ENCODE measurements around the gene PCYT1A. TPM values are rescaled to one million over a fixed set of nuclear protein-coding genes. Genes with fewer than 3 reads are reported as not detected.

PCYT1A gene
- total RNA-seq, 1 experiment from 2014 or later = 96.8 TPM

DNA sequence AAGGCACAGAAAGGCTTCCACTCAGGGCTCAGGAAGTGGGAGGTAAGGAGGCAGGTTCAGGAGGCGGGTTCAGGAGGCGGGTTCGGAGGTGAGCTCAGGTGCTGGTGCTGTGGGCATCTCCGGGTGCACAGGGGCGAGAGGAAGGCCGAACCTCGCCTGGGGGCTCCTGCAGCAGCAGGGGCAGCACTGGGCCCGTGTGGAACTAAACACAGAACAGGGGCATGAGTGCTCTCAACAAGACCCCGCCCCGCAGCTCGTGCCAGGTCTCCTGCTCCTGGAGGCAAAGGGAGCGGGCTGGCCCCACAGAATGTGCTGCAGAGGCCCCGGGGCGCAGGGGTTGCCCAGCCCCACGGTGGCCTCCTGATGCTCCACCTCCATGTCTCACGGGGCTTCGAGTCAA lies 90.0 kb downstream of the PCYT1A start:
- in situ Hi-C loops (cut with HindIII; ENCODE audit: low pct_unique_long_range_greater_than_20kb, low sequenced_read_pairs) = loop anchor here (25.0 kb wide), 1 partner anchor 110 kb away; the partner anchor contains the start of gene TFRC
- Histone ChIP-seq H3K9me3 (ENCODE audit: control insufficient read depth, insufficient read depth, low read depth, low read length) (no peaks in the 10 kb centered on the region), H3K4me1 (ENCODE audit: control insufficient read depth, insufficient read depth, low read length) (peaks cover 11% of the 10 kb centered on the region; the same call in 1 of the 2 replicates), H3K36me3 (ENCODE audit: control insufficient read depth, insufficient read depth, low read length) (no peaks in the 10 kb centered on the region), H3K27ac (ENCODE audit: low read length) (no peak overlapping the region), H3K27me3 (ENCODE audit: control insufficient read depth, insufficient read depth, low read length) (no peaks in the 10 kb centered on the region), H3K4me3 (ENCODE audit: low read depth in 2 of 2, low read length in 2 of 2) (no peak overlapping the region)
- ATAC-seq (no peak), DNase-seq (ENCODE audit: low read depth, low spot score) (no peak)
- ChIA-PET POLR2A (interaction anchor here (0.6 kb wide), 1 partner anchor 118 kb away, joined by 4 read pairs; no protein-coding TSS in a partner anchor), CTCF (interaction anchor here (3.0 kb wide), 1 partner anchor 124 kb away, joined by 15 read pairs; no protein-coding TSS in a partner anchor)
- TF ChIP-seq TCF7L2 (IDR thresholded peaks at IDR 0.05; ENCODE audit: low read depth, low read length) = no peak
- TF ChIP-seq, protein P1, sequence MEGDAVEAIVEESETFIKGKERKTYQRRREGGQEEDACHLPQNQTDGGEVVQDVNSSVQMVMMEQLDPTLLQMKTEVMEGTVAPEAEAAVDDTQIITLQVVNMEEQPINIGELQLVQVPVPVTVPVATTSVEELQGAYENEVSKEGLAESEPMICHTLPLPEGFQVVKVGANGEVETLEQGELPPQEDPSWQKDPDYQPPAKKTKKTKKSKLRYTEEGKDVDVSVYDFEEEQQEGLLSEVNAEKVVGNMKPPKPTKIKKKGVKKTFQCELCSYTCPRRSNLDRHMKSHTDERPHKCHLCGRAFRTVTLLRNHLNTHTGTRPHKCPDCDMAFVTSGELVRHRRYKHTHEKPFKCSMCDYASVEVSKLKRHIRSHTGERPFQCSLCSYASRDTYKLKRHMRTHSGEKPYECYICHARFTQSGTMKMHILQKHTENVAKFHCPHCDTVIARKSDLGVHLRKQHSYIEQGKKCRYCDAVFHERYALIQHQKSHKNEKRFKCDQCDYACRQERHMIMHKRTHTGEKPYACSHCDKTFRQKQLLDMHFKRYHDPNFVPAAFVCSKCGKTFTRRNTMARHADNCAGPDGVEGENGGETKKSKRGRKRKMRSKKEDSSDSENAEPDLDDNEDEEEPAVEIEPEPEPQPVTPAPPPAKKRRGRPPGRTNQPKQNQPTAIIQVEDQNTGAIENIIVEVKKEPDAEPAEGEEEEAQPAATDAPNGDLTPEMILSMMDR (IDR thresholded peaks at IDR 0.05) = no peak
- TF ChIP-seq, protein P2, sequence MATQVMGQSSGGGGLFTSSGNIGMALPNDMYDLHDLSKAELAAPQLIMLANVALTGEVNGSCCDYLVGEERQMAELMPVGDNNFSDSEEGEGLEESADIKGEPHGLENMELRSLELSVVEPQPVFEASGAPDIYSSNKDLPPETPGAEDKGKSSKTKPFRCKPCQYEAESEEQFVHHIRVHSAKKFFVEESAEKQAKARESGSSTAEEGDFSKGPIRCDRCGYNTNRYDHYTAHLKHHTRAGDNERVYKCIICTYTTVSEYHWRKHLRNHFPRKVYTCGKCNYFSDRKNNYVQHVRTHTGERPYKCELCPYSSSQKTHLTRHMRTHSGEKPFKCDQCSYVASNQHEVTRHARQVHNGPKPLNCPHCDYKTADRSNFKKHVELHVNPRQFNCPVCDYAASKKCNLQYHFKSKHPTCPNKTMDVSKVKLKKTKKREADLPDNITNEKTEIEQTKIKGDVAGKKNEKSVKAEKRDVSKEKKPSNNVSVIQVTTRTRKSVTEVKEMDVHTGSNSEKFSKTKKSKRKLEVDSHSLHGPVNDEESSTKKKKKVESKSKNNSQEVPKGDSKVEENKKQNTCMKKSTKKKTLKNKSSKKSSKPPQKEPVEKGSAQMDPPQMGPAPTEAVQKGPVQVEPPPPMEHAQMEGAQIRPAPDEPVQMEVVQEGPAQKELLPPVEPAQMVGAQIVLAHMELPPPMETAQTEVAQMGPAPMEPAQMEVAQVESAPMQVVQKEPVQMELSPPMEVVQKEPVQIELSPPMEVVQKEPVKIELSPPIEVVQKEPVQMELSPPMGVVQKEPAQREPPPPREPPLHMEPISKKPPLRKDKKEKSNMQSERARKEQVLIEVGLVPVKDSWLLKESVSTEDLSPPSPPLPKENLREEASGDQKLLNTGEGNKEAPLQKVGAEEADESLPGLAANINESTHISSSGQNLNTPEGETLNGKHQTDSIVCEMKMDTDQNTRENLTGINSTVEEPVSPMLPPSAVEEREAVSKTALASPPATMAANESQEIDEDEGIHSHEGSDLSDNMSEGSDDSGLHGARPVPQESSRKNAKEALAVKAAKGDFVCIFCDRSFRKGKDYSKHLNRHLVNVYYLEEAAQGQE (IDR thresholded peaks at IDR 0.05; ENCODE audit: insufficient read depth in 1 of 2, low read depth in 2 of 2, low read length in 1 of 2) = no peak
- no peak for TF ChIP-seq SIN3A (IDR thresholded peaks at IDR 0.05; ENCODE audit: borderline replicate concordance, insufficient read depth, low read depth, low read length)
- TF ChIP-seq POLR2AphosphoS5 (IDR thresholded peaks at IDR 0.05; ENCODE audit: low read depth, low read length) = no peak
- BruUV-seq (replicated peaks) = no TSS peak
- intact Hi-C loops (cut with micrococcal nuclease; ENCODE audit: unreplicated experiment) = loop anchor here (2.0 kb wide), 1 partner anchor 171 kb away; no protein-coding TSS in a partner anchor

GRCh38 chr3:196195664-196196265 lies 91.8 kb downstream of the PCYT1A start:
- H3K9me3 ChIP-seq (ENCODE audit: control insufficient read depth, insufficient read depth, low read depth, low read length) = no peaks in the 10 kb centered on the region
- no peak overlapping the region for H3K4me3 ChIP-seq (ENCODE audit: low read depth in 2 of 2, low read length in 2 of 2)
- ATAC-seq (no peak), DNase-seq (ENCODE audit: low read depth, low spot score) (no peak)
- in situ Hi-C loops (cut with HindIII; ENCODE audit: low pct_unique_long_range_greater_than_20kb, low sequenced_read_pairs) = loop anchor here (25.0 kb wide), 1 partner anchor 108 kb away; the partner anchor contains the start of gene TFRC
- peaks cover 11% of the 10 kb centered on the region; the same call in 1 of the 2 replicates for H3K4me1 ChIP-seq (ENCODE audit: control insufficient read depth, insufficient read depth, low read length)
- intact Hi-C loops (cut with micrococcal nuclease; ENCODE audit: unreplicated experiment) = loop anchor here (1.0 to 2.0 kb wide), 2 partner anchors 122 to 169 kb away; no protein-coding TSS in a partner anchor
- POLR2A ChIA-PET = no interaction called here
- H3K36me3 ChIP-seq (ENCODE audit: control insufficient read depth, insufficient read depth, low read length) = no peaks in the 10 kb centered on the region
- CTCF ChIA-PET = interaction anchor here (1.0 to 3.0 kb wide), 3 partner anchors 9 to 149 kb away, joined by 3 to 15 read pairs (median 3); no protein-coding TSS in a partner anchor
- BruUV-seq (replicated peaks) = no TSS peak
- H3K27me3 ChIP-seq (ENCODE audit: control insufficient read depth, insufficient read depth, low read length) = no peaks in the 10 kb centered on the region
- no peak overlapping the region for H3K27ac ChIP-seq (ENCODE audit: low read length)
- TF ChIP-seq POLR2AphosphoS5 (IDR thresholded peaks at IDR 0.05; ENCODE audit: low read depth, low read length) (no peak), TCF7L2 (IDR thresholded peaks at IDR 0.05; ENCODE audit: low read depth, low read length) (no peak), SIN3A (IDR thresholded peaks at IDR 0.05; ENCODE audit: borderline replicate concordance, insufficient read depth, low read depth, low read length) (no peak)
- TF ChIP-seq, protein P1 (IDR thresholded peaks at IDR 0.05) = no peak
- TF ChIP-seq, protein P2 (IDR thresholded peaks at IDR 0.05; ENCODE audit: insufficient read depth in 1 of 2, low read depth in 2 of 2, low read length in 1 of 2) = 0 out of 4 replicates have a peak, but pooled peaks of 1 of the 2 experiments have one; percentile 7
